GM12872 (cell line): ENCODE results near the gene SYT1.

Experiments used
- CTCF ChIP-seq: IDR thresholded peaks from 3 replicates; pipeline ENCODE4 v1.5.1; 2011; ENCODE audit warnings: low read depth, mild to moderate bottlenecking, low read length, moderate library complexity; ENCODE audit not compliant: insufficient read depth

The SYT1 gene

GRCh38 chr12:78878866-78879265 lies 14.3 kb downstream of the SYT1 start:
- no peak for TF ChIP-seq CTCF

GRCh38 chr12:78880078-78880477 lies 15.5 kb downstream of the SYT1 start:
- no peak for TF ChIP-seq CTCF

- no peak for TF ChIP-seq CTCF
These were observed 17.1 kb downstream of the SYT1 start for GRCh38 chr12:78881685-78882084.

- no peak for TF ChIP-seq CTCF
These were observed 20.9 kb downstream of the SYT1 start for GRCh38 chr12:78885466-78885865.

GRCh38 chr12:78886719-78887407 lies 22.3 kb downstream of the SYT1 start:
- TF ChIP-seq CTCF, result no peak

GRCh38 chr12:78887444-78887843 lies 22.9 kb downstream of the SYT1 start:
- TF ChIP-seq CTCF, result no peak

- TF ChIP-seq CTCF, result no peak
These were observed 24.0 kb downstream of the SYT1 start for GRCh38 chr12:78888568-78888967.
